ENCODE measurements around the gene KRT8. TPM values are rescaled to one million over a fixed set of nuclear protein-coding genes. Genes with fewer than 3 reads are reported as not detected.

KRT8 gene
- total and polyA plus RNA-seq, 7 donors: 20.6 to 3,526 (median 63.1) TPM

DNA sequence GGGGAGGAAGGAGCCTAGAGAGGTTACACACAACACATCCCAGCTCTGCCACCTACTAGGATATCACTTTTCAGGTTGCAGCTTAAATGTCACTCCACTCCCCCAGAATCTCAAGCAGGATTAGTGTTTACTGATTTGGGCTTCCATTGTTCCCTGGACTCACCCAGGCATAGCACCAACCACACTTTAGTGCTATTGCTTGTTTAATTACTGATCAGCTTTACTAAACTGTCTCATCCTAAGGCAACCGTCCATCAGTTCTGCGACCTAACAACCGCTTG, 38.0 kb upstream of the KRT8 start:
- H3K27ac ChIP-seq: no peak overlapping the region

DNA sequence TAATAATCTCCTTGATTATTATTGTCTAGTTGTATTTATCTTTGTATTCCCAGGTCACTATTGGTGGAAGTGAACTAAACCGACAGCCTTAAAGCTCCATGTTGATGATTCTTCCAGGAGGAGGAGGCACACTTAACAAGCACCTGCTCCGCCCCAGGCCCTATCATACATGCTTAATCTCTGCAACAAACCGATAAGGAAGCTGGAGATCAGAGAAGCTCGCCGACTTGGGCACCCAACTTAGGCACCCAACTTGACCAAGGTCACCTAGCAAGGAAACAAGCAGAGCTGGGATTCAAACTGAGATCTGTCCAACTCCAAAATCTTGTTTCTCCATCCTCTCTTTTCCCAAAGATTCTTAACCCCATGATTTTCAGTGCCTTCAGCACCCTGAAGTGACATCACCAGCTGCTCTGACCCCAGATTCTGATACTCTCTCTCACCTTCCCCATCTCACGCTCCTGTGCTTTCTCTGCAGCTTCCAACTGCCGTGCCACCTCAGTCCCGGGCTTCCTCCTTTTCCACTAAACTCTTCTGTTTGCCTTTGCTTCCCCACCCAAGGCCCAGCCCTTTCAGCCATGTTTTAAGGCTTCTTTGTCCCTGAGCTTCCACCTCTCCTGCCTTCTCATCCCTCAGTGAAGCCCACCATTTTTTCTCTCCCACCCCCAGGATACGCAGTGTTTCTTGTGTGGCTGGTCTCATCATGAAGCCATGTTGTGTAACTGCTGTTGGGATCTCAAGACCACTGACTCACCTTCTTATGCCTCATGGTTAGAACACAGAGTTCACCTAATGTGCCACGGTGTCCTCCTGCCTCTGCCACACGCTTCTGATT, 37.4 kb upstream of the KRT8 start:
- TF ChIP-seq, protein P1, sequence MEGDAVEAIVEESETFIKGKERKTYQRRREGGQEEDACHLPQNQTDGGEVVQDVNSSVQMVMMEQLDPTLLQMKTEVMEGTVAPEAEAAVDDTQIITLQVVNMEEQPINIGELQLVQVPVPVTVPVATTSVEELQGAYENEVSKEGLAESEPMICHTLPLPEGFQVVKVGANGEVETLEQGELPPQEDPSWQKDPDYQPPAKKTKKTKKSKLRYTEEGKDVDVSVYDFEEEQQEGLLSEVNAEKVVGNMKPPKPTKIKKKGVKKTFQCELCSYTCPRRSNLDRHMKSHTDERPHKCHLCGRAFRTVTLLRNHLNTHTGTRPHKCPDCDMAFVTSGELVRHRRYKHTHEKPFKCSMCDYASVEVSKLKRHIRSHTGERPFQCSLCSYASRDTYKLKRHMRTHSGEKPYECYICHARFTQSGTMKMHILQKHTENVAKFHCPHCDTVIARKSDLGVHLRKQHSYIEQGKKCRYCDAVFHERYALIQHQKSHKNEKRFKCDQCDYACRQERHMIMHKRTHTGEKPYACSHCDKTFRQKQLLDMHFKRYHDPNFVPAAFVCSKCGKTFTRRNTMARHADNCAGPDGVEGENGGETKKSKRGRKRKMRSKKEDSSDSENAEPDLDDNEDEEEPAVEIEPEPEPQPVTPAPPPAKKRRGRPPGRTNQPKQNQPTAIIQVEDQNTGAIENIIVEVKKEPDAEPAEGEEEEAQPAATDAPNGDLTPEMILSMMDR (IDR thresholded peaks at IDR 0.05): no peak
- H3K4me1 ChIP-seq: no peaks in the 10 kb centered on the region
- intact Hi-C loops (cut with DNase I): no loop called here
- DNase-seq: no peak
- H3K4me3 ChIP-seq: no peak overlapping the region
- no peaks in the 10 kb centered on the region for H3K9me3 ChIP-seq
- no peak overlapping the region for H3K27ac ChIP-seq
- 34 to 76% methylated on average over 11 of the region's 11 CpGs for WGBS, 2 donors
- H3K36me3 ChIP-seq: no peaks in the 10 kb centered on the region
- H3K27me3 ChIP-seq: no peaks in the 10 kb centered on the region

More for the DNA sequence above, 38.0 kb upstream of the KRT8 start:
- H3K36me3 ChIP-seq: no peaks in the 10 kb centered on the region
- H3K9me3 ChIP-seq: no peaks in the 10 kb centered on the region
- WGBS, 2 donors: 89 to 92% methylated on average over 3 of the region's 3 CpGs
- H3K4me1 ChIP-seq: no peaks in the 10 kb centered on the region
- DNase-seq: no peak
- TF ChIP-seq POLR2A (IDR thresholded peaks at IDR 0.05) (no peak), EP300 (IDR thresholded peaks at IDR 0.05) (no peak), POLR2AphosphoS5 (IDR thresholded peaks at IDR 0.05) (no peak)
- TF ChIP-seq, protein P1 (IDR thresholded peaks at IDR 0.05): no peak
- no peaks in the 10 kb centered on the region for H3K27me3 ChIP-seq
- intact Hi-C loops (cut with DNase I): no loop called here
- no peak overlapping the region for H3K4me3 ChIP-seq

DNA sequence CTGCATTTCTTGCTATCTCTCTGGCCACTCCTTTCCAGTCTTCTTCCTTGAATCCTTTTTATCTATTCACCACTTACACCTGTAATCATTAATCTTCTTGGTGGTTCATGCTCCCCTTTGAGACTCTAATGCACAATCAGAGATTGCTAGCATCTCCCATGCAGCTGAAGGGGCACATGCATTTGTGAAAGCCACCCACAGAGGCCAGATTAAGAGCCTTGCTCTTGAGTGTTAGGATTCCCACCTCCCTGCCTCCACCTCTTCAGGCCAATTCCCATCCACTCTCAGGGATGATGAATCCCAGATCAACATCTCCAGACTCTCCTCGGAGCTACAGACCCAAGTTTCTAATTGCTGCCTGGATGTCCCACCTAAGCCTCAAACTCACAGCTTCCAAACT, 24.7 kb upstream of the KRT8 start:
- Histone ChIP-seq H3K4me3 (no peak overlapping the region), H3K27ac (no peak overlapping the region), H3K36me3 (no peaks in the 10 kb centered on the region), H3K27me3 (no peaks in the 10 kb centered on the region), H3K9me3 (no peaks in the 10 kb centered on the region), H3K4me1 (peaks cover 0 to 15% (median 7%) of the 10 kb centered on the region in 4 donors)
- intact Hi-C loops (cut with DNase I): no loop called here
- no peak for DNase-seq
- WGBS, 2 donors: 62 to 82% methylated on average over 1 of the region's 1 CpG
- TF ChIP-seq EP300 (IDR thresholded peaks at IDR 0.05): no peak
- no peak for TF ChIP-seq POLR2AphosphoS5 (IDR thresholded peaks at IDR 0.05)
- TF ChIP-seq, protein P1 (IDR thresholded peaks at IDR 0.05): no peak
- TF ChIP-seq POLR2A (IDR thresholded peaks at IDR 0.05): no peak

DNA sequence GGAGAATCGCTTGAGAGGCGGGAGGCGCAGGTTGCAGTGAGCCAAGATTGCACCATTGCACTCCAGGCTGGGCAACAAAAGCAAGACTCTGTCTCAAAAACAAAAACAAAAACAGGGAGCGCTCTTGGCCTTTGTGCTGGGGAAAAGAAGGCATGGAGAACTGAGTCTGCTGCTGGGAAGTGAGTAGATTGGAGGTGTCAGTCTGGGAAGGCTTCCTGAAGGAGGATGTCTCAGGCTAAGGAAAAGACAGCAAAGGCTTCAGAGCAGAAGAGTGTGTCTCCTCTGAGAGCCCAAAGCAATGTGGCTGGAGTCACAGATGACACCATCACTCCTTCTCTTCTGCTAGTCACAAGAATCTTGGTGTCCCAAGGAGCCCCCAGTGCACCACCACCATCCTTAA, 23.1 kb upstream of the KRT8 start:
- TF ChIP-seq, protein P1 (IDR thresholded peaks at IDR 0.05): no peak
- no peak for TF ChIP-seq EP300 (IDR thresholded peaks at IDR 0.05)
- TF ChIP-seq POLR2A (IDR thresholded peaks at IDR 0.05): no peak
- TF ChIP-seq POLR2AphosphoS5 (IDR thresholded peaks at IDR 0.05): no peak
- DNase-seq: no peak
- Histone ChIP-seq H3K27me3 (no peaks in the 10 kb centered on the region), H3K36me3 (no peaks in the 10 kb centered on the region), H3K27ac (peak overlapping the region in 1 of 4 donors; percentile 50), H3K4me3 (no peak overlapping the region), H3K9me3 (no peaks in the 10 kb centered on the region), H3K4me1 (peaks cover 0 to 15% (median 7%) of the 10 kb centered on the region in 4 donors)
- intact Hi-C loops (cut with DNase I): no loop called here
- 66 to 88% methylated on average over 4 of the region's 4 CpGs for WGBS, 2 donors

Data from sigmoid colon (tissue), 7 donors.